Measurements from ENCODE around the gene GIMAP6.

Gene GIMAP6

DNA sequence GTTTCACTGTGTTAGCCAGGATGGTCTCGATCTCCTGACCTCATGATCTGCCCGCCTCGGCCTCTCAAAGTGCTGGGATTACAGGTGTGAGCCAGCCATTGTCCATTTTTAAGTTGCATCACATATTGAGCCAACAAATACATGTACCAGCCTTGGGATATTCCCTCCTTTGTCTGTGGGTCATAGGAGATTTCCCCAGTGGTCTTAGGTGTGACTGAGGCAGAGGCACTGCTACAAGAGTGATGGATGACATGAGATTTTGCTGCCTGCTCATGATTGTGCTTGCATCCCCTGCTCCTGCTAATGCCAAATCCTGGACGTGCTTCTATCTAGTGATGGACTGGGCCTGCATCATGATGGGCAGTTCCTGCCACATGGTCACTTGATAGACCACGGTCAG is 10.7 kb upstream of the GIMAP6 start:
- TF ChIP-seq CSDC2 (CRISPR knock-in tag; IDR thresholded peaks at IDR 0.05) (no peak), BACH2 (CRISPR knock-in tag; IDR thresholded peaks at IDR 0.05; ENCODE audit: borderline replicate concordance) (no peak), OSR1 (CRISPR knock-in tag; IDR thresholded peaks at IDR 0.05) (no peak), ESRRG (CRISPR knock-in tag; IDR thresholded peaks at IDR 0.05) (no peak), TCF4 (CRISPR knock-in tag; IDR thresholded peaks at IDR 0.05; ENCODE audit: borderline replicate concordance) (no peak), ZNF8 (CRISPR knock-in tag; IDR thresholded peaks at IDR 0.05) (no peak), ZFP3 (CRISPR knock-in tag; IDR thresholded peaks at IDR 0.05) (no peak), CSRNP3 (CRISPR knock-in tag; IDR thresholded peaks at IDR 0.05) (no peak)
- TF ChIP-seq, protein P1, sequence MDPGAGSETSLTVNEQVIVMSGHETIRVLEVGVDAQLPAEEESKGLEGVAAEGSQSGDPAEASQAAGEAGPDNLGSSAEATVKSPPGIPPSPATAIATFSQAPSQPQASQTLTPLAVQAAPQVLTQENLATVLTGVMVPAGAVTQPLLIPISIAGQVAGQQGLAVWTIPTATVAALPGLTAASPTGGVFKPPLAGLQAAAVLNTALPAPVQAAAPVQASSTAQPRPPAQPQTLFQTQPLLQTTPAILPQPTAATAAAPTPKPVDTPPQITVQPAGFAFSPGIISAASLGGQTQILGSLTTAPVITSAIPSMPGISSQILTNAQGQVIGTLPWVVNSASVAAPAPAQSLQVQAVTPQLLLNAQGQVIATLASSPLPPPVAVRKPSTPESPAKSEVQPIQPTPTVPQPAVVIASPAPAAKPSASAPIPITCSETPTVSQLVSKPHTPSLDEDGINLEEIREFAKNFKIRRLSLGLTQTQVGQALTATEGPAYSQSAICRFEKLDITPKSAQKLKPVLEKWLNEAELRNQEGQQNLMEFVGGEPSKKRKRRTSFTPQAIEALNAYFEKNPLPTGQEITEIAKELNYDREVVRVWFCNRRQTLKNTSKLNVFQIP (CRISPR knock-in tag; IDR thresholded peaks at IDR 0.05; ENCODE audit: borderline replicate concordance, low read depth): no peak
- no peak for ATAC-seq

- no peak for ATAC-seq
- TF ChIP-seq CSRNP3 (CRISPR knock-in tag; IDR thresholded peaks at IDR 0.05) (no peak), ESRRG (CRISPR knock-in tag; IDR thresholded peaks at IDR 0.05) (no peak), TOX (CRISPR knock-in tag; IDR thresholded peaks at IDR 0.05; ENCODE audit: borderline replicate concordance) (no peak), ZFP30 (CRISPR knock-in tag; IDR thresholded peaks at IDR 0.05) (no peak), ZC3H10 (CRISPR knock-in tag; IDR thresholded peaks at IDR 0.05) (no peak), CSDC2 (CRISPR knock-in tag; IDR thresholded peaks at IDR 0.05) (no peak), ISL1 (CRISPR knock-in tag; IDR thresholded peaks at IDR 0.05) (no peak), ZNF70 (CRISPR knock-in tag; IDR thresholded peaks at IDR 0.05) (no peak), PPARA (CRISPR knock-in tag; IDR thresholded peaks at IDR 0.05; ENCODE audit: borderline replicate concordance) (no peak), ZFP3 (CRISPR knock-in tag; IDR thresholded peaks at IDR 0.05) (no peak), ZNF565 (CRISPR knock-in tag; conservative IDR thresholded peaks at IDR 0.05; ENCODE audit: low read depth) (no peak), BACH2 (CRISPR knock-in tag; IDR thresholded peaks at IDR 0.05; ENCODE audit: borderline replicate concordance) (no peak)
- TF ChIP-seq, protein P2, sequence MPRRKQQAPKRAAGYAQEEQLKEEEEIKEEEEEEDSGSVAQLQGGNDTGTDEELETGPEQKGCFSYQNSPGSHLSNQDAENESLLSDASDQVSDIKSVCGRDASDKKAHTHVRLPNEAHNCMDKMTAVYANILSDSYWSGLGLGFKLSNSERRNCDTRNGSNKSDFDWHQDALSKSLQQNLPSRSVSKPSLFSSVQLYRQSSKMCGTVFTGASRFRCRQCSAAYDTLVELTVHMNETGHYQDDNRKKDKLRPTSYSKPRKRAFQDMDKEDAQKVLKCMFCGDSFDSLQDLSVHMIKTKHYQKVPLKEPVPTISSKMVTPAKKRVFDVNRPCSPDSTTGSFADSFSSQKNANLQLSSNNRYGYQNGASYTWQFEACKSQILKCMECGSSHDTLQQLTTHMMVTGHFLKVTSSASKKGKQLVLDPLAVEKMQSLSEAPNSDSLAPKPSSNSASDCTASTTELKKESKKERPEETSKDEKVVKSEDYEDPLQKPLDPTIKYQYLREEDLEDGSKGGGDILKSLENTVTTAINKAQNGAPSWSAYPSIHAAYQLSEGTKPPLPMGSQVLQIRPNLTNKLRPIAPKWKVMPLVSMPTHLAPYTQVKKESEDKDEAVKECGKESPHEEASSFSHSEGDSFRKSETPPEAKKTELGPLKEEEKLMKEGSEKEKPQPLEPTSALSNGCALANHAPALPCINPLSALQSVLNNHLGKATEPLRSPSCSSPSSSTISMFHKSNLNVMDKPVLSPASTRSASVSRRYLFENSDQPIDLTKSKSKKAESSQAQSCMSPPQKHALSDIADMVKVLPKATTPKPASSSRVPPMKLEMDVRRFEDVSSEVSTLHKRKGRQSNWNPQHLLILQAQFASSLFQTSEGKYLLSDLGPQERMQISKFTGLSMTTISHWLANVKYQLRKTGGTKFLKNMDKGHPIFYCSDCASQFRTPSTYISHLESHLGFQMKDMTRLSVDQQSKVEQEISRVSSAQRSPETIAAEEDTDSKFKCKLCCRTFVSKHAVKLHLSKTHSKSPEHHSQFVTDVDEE (CRISPR knock-in tag; IDR thresholded peaks at IDR 0.05): no peak
- TF ChIP-seq, protein P3, sequence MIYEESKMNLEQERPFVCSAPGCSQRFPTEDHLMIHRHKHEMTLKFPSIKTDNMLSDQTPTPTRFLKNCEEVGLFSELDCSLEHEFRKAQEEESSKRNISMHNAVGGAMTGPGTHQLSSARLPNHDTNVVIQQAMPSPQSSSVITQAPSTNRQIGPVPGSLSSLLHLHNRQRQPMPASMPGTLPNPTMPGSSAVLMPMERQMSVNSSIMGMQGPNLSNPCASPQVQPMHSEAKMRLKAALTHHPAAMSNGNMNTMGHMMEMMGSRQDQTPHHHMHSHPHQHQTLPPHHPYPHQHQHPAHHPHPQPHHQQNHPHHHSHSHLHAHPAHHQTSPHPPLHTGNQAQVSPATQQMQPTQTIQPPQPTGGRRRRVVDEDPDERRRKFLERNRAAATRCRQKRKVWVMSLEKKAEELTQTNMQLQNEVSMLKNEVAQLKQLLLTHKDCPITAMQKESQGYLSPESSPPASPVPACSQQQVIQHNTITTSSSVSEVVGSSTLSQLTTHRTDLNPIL (CRISPR knock-in tag; IDR thresholded peaks at IDR 0.05; ENCODE audit: low read depth): no peak
These were observed 9.7 kb upstream of the GIMAP6 start for GRCh38 chr7:150641854-150642253.

DNA sequence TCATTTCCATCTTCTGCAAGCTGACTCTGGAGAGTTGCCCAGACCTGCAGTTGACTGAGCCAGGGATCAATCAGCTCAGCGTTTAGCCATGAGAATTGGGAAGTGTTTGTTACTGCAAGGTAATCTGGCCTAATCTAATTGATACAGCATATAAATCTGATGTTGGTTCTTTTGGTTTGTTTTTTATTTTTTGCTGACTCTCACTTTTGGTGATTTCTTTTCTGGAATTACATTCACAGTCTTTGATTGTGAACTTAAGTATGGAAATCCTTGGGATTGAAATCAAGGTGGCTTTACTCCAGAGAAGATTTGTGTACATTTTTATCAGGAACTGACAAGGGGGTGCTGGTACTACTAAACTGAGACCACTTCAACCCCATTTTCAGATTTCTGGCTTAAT is 1.7 kb upstream of the GIMAP6 start:
- no peak for TF ChIP-seq ZNF70 (CRISPR knock-in tag; IDR thresholded peaks at IDR 0.05)
- ATAC-seq: no peak

DNA sequence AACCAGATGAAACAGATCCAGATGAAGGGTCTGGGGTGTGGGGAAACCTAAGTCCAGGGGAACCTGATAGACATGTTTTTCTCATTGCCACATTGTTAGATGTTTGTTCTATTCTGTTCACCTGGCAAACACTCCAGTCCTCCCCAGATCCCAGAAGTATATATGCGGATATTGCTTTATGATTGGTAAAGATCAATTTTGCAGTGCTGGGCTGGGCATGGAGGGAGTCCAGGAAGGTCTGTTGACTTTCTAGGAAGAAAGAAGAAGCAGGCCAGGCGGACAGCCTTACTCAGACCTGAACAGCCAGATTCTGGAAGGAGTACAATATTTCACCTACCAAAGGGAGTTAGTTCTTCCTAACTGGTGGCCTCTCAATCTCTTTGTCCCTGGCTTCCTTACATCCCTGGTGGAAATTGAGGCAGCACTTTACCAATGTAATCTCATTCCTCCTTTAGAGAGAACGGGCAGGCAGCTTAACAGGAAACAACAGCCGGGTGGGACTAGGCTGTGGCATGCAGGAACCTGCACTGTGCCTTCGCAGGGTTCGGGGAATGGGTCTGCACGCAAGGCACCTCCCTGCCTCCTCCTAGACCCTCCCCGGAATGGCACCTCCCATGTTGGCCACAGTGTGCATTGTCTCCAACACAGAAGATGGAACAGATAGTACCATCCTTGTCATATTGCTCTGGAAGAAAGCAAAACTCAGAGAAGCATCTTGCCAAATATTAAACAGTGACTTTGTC is 930 bp downstream of the GIMAP6 start:
- no peak for ATAC-seq
- TF ChIP-seq, protein P3 (CRISPR knock-in tag; IDR thresholded peaks at IDR 0.05; ENCODE audit: low read depth): no peak
- TF ChIP-seq GLIS3 (CRISPR knock-in tag; IDR thresholded peaks at IDR 0.05) (no peak), TOX (CRISPR knock-in tag; IDR thresholded peaks at IDR 0.05; ENCODE audit: borderline replicate concordance) (no peak), BACH2 (CRISPR knock-in tag; IDR thresholded peaks at IDR 0.05; ENCODE audit: borderline replicate concordance) (no peak), ZFP3 (CRISPR knock-in tag; IDR thresholded peaks at IDR 0.05) (no peak), SNAI2 (CRISPR knock-in tag; IDR thresholded peaks at IDR 0.05) (no peak), ZNF565 (CRISPR knock-in tag; conservative IDR thresholded peaks at IDR 0.05; ENCODE audit: low read depth) (no peak), CSDC2 (CRISPR knock-in tag; IDR thresholded peaks at IDR 0.05) (no peak), PPARA (CRISPR knock-in tag; IDR thresholded peaks at IDR 0.05; ENCODE audit: borderline replicate concordance) (no peak), ARNTL (CRISPR knock-in tag; IDR thresholded peaks at IDR 0.05; ENCODE audit: borderline replicate concordance, low read depth) (no peak), ZFP30 (CRISPR knock-in tag; IDR thresholded peaks at IDR 0.05) (no peak)
- TF ChIP-seq, protein P4, sequence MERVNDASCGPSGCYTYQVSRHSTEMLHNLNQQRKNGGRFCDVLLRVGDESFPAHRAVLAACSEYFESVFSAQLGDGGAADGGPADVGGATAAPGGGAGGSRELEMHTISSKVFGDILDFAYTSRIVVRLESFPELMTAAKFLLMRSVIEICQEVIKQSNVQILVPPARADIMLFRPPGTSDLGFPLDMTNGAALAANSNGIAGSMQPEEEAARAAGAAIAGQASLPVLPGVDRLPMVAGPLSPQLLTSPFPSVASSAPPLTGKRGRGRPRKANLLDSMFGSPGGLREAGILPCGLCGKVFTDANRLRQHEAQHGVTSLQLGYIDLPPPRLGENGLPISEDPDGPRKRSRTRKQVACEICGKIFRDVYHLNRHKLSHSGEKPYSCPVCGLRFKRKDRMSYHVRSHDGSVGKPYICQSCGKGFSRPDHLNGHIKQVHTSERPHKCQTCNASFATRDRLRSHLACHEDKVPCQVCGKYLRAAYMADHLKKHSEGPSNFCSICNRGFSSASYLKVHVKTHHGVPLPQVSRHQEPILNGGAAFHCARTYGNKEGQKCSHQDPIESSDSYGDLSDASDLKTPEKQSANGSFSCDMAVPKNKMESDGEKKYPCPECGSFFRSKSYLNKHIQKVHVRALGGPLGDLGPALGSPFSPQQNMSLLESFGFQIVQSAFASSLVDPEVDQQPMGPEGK (CRISPR knock-in tag; IDR thresholded peaks at IDR 0.05; ENCODE audit: borderline replicate concordance): no peak
